Subcutaneous preadipocyte (primary cell): Measurements from ENCODE around the gene CPLANE2. TPM values are rescaled to one million over a fixed set of nuclear protein-coding genes. Genes with fewer than 3 reads are reported as not detected.

ENCODE experiments used
- small RNA-seq: library from RNA; depleted of rRNA; stranded (forward); fragments of <200 nt; gene quantifications from one replicate; pipeline ENCODE3, GENCODE V24; 2012
- total RNA-seq: library from RNA; depleted of rRNA; stranded (reverse); fragments of >200 nt; gene quantifications from 2 replicates; pipeline ENCODE4 v1.2.3, GENCODE V29; 2012

CPLANE2 gene, protein sequence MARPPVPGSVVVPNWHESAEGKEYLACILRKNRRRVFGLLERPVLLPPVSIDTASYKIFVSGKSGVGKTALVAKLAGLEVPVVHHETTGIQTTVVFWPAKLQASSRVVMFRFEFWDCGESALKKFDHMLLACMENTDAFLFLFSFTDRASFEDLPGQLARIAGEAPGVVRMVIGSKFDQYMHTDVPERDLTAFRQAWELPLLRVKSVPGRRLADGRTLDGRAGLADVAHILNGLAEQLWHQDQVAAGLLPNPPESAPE
- total RNA-seq = 8.2 and 8.8 TPM in 2 replicates

DNA sequence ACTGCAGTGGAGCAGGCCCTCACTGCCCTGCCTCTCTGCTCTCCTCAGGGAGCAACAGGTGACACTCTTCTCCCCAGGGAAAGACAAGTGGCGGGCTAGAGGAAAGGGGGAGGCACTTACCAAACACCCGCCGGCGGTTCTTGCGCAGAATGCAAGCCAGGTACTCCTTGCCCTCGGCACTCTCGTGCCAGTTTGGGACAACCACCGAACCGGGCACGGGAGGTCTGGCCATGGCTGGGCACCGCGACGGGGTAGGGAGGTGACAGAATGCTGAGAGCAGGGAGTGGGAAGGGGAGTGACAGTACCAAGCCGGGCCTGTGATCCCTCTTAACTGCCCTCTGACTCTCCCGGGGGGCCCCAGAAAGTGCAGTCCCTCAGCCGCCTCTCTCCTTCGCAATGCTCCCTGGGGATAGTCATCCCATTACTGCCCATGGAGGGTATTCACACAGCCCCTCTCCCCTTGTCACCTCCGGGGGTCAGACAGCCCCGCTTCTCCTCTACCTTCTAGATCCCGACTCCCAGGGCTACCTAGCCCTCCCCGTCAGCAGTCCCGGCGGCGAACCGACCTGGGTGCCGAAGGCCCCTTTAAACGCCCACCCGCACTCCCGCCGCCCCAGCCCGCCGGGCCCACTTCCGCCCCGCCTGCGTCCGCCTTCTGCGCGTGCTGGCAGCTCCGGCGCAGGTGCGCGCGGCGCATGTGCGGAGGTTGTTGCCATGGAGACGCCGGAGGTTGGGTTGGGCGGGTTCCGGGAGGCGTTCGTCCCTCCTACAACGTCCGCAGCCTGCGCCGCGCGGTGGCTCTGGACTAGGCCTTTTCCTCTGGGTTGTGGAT lies at the start of gene CPLANE2:
TSS of gene CPLANE2 (minus strand) at position 673 of the 832 bp plus-strand sequence. CDS start at position 232, 441 bp downstream.

DNA sequence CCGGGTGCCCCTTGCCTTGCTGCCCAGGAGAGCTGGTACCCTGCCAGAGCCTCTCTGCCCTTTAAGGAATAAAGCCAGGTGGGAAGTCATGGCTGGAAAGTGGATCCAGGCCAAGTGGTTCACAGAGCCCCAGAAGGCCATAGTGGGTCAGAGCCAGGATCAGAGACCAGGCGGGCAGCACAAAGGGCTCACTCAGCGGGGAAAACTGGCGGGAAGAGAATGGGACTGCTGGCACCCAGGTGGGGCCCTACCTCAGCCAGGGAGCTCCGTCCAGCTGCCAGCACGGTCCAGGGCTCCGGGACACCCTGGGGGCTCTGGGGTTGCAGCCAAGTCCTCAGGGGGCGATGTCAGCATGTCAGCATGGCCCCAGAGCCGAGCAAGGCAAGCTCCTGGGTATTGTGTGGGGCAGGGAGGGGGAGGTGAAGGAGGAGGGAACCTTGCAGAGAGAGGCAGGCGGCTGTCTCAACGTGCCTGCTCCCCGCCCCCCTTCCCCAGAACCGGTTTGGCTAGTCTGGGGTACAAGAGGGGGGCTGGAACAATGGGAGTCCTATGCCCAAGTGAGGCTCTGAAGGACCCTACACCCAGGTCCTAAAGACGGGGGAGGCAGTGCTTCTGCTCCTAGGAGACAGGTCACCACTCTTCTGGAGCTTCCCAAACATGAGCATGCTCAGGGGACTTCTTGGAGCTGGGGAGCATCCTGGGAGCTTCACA lies 24.6 kb downstream of the CPLANE2 start, which contains the start of gene ARHGEF19:
TSS of gene ARHGEF19 (minus strand) at position 402 of the 711 bp plus-strand sequence. CDS start 3,598 bp downstream, outside the sequence.

Small RNA genes lying within 50 kb of the gene (small RNA-seq; reads per million reads assigned to genes)
- 0.25 reads per million for gene MT1XP1

Other genes with a start within 250 kb of the CPLANE2 start
- gene SRARP, start 232.9 kb downstream of the CPLANE2 start, total RNA-seq = not detected in 2 replicates
- gene HSPB7, start 219.1 kb downstream of the CPLANE2 start, total RNA-seq = under 0.01 and 0.20 TPM in 2 replicates
- gene CLCNKA, start 215.1 kb downstream of the CPLANE2 start, total RNA-seq = not detected in 2 replicates
- gene CLCNKB, start 193.4 kb downstream of the CPLANE2 start, total RNA-seq = not detected in 2 replicates
- under 0.01 and 0.37 TPM in 2 replicates for gene FAM131C, start 163.5 kb downstream of the CPLANE2 start, total RNA-seq
- gene EPHA2, start 81.1 kb downstream of the CPLANE2 start, total RNA-seq = 0.73 and 6.8 TPM in 2 replicates
- gene ARHGEF19, start 24.5 kb downstream of the CPLANE2 start, total RNA-seq = 2.6 and 2.9 TPM in 2 replicates
- 10.4 and 11.0 TPM in 2 replicates for gene FBXO42, start 115.3 kb upstream of the CPLANE2 start, total RNA-seq
- gene SZRD1, start 130.1 kb upstream of the CPLANE2 start, total RNA-seq = 69.4 and 74.5 TPM in 2 replicates
- not detected in 2 replicates for gene SPATA21, start 200.2 kb upstream of the CPLANE2 start, total RNA-seq
- gene NECAP2, start 203.5 kb upstream of the CPLANE2 start, total RNA-seq = 55.9 and 56.3 TPM in 2 replicates